Measurements from ENCODE around the gene XRCC4.
"Not testable (repeated sequence)": the region's sequence is repeated elsewhere in the genome, so short reads cannot be mapped to it uniquely, and the experiment has no call there.

Gene XRCC4

DNA sequence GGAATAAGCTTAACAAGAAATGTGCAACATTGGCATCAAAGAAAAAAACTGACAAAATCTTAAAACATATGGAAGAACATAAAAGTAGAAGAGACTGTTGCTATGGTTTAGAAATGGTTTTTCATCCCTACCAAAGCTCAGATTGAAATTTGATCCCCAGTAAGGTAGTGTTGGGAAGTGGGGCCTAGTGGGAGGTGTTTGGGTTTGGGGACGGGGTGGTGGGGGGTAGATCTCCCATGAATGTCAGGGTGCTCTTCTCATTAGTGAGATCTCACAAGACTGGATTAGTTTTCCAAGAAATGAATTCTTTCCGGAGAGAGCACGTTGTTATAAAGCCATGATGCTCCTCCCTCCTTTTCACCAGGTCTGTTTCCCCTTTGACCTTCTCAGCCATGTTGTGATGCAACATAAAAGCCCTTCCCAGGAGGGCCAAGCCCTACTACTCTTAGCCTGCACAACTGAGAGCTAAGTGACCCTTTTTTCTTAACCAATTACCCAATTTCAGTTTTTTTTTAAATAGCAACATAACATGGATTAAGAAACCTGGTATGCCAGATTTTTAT is 10.7 kb upstream of the XRCC4 start:
- H3K4me3 ChIP-seq (ENCODE audit: low read depth, low read length) = no peak overlapping the region
- ChIA-PET POLR2A (no interaction called here), CTCF (interaction anchor here (0.7 kb wide), 1 partner anchor 890 kb away, joined by 3 read pairs; no protein-coding TSS in a partner anchor)
- TF ChIP-seq, protein P1, sequence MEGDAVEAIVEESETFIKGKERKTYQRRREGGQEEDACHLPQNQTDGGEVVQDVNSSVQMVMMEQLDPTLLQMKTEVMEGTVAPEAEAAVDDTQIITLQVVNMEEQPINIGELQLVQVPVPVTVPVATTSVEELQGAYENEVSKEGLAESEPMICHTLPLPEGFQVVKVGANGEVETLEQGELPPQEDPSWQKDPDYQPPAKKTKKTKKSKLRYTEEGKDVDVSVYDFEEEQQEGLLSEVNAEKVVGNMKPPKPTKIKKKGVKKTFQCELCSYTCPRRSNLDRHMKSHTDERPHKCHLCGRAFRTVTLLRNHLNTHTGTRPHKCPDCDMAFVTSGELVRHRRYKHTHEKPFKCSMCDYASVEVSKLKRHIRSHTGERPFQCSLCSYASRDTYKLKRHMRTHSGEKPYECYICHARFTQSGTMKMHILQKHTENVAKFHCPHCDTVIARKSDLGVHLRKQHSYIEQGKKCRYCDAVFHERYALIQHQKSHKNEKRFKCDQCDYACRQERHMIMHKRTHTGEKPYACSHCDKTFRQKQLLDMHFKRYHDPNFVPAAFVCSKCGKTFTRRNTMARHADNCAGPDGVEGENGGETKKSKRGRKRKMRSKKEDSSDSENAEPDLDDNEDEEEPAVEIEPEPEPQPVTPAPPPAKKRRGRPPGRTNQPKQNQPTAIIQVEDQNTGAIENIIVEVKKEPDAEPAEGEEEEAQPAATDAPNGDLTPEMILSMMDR (IDR thresholded peaks at IDR 0.05; ENCODE audit: insufficient read depth, low read length, missing control alignments) = no peak
- DNase-seq (ENCODE audit: low read depth, low spot score) = no peak

DNA sequence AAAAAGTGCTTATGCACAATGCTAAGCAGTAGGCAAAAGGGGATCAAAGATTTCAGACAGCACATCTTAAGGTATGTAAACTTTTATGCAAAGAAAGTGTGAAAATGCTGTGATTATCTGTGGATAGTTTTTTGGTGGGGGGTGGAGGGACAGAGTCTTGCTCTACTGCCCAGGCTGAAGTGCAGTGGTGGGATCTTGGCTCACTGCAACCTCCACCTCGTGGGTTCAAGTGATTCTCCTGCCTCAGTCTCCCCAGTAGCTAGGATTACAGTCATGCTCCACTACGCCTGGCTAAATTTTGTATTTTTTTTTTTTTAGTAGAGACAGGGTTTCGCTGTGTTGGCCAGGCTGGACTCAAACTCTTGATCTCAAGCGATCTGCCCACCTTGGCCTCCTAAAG is 10.0 kb upstream of the XRCC4 start:
- DNase-seq (ENCODE audit: low read depth, low spot score); H3K4me3 ChIP-seq (ENCODE audit: low read depth, low read length): not testable (repeated sequence)
- CTCF ChIA-PET = interaction anchor here (0.7 to 1.3 kb wide), 2 partner anchors 715 to 755 kb away, joined by 3 to 4 read pairs; no protein-coding TSS in a partner anchor
- POLR2A ChIA-PET = interaction anchor here (0.6 kb wide), 1 partner anchor 1242 kb away, joined by 3 read pairs; no protein-coding TSS in a partner anchor

- CTCF ChIA-PET = no interaction called here
- H3K4me3 ChIP-seq (ENCODE audit: low read depth, low read length) = no peak overlapping the region
- TF ChIP-seq, protein P1 (IDR thresholded peaks at IDR 0.05; ENCODE audit: insufficient read depth, low read length, missing control alignments) = no peak
- DNase-seq (ENCODE audit: low read depth, low spot score) = no peak
- POLR2A ChIA-PET = no interaction called here
Observed at GRCh38 chr5:83069096-83069799, 8.1 kb upstream of the XRCC4 start.

DNA sequence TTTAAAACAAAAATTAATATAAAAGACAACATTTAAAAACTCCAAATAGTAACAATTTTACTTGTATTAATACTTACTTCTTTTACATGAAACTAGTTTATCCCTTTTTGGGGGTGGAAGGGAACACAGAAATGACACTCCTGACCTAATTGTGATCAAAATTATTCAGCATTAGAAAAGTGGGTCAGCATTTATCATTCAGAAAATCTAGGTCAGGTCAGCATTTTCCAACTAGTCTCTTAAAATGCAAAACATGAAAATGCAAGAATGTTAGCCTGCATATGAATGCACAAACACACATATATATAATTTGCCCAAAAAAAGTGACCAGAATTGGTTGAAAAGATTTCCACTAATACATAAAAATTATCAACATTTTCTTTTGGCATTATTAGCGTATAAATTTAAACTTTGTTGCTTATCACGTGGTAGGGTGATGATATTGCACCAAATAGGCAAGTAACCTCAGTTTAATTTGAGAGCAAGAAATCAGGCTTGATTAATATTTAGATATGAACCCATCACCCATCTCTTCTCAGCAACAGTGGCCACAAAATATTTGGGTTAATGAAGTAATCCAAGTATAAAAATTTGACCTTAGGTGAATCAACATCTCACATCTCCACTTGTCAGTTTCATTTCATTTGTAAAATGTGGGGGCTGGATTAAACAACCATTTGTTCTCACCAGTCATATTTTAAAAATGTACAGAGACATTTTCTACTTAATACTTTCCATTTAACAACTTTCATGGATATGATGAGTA is 5.9 kb upstream of the XRCC4 start:
- DNase-seq (ENCODE audit: low read depth, low spot score) = no peak
- CTCF ChIA-PET = no interaction called here
- POLR2A ChIA-PET = no interaction called here
- H3K4me3 ChIP-seq (ENCODE audit: low read depth, low read length) = no peak overlapping the region
- TF ChIP-seq, protein P1 (IDR thresholded peaks at IDR 0.05; ENCODE audit: insufficient read depth, low read length, missing control alignments) = no peak

GRCh38 chr5:83072966-83073365 is 4.4 kb upstream of the XRCC4 start:
- TF ChIP-seq, protein P1 (IDR thresholded peaks at IDR 0.05; ENCODE audit: insufficient read depth, low read length, missing control alignments) = no peak
- no peak overlapping the region for H3K4me3 ChIP-seq (ENCODE audit: low read depth, low read length)
- POLR2A ChIA-PET = no interaction called here
- CTCF ChIA-PET = no interaction called here
- DNase-seq (ENCODE audit: low read depth, low spot score) = no peak

GRCh38 chr5:83077662-83078261 is 415 bp downstream of the XRCC4 start:
- no peak for DNase-seq (ENCODE audit: low read depth, low spot score)
- POLR2A ChIA-PET = interaction anchor here (0.6 to 0.9 kb wide), 5 partner anchors 18 to 812 kb away, joined by 3 read pairs; no protein-coding TSS in a partner anchor
- H3K4me3 ChIP-seq (ENCODE audit: low read depth, low read length) = peak overlapping the region; percentile 85
- CTCF ChIA-PET = interaction anchor here (0.6 to 1.0 kb wide), 3 partner anchors 8 to 728 kb away, joined by 3 to 5 read pairs (median 3); no protein-coding TSS in a partner anchor
- TF ChIP-seq, protein P1 (IDR thresholded peaks at IDR 0.05; ENCODE audit: insufficient read depth, low read length, missing control alignments) = no peak
